NCI-H1694 (cell line): ENCODE measurements around the gene JAML.

ENCODE experiments used
- DNase-seq: peaks from one replicate; lab custom pipeline; 2025; lab: John Stamatoyannopoulos, UW

JAML gene

GRCh38 chr11:118224511-118225188 is at the start of gene JAML:
JAML (minus strand) TSS chr11:118225011; CDS start chr11:118214866, 10,145 bp downstream.
- no peak for DNase-seq

- DNase-seq, result no peak
These were observed 49.4 kb upstream of the JAML start for GRCh38 chr11:118274186-118274585.

- no peak for DNase-seq
These were observed 47.2 kb upstream of the JAML start for GRCh38 chr11:118272001-118272400.

GRCh38 chr11:118267486-118267885 is 42.7 kb upstream of the JAML start:
- no peak for DNase-seq

- DNase-seq, result no peak
These were observed 41.1 kb upstream of the JAML start for GRCh38 chr11:118265954-118266353.

GRCh38 chr11:118264569-118265465 is 40.0 kb upstream of the JAML start:
- no peak for DNase-seq

GRCh38 chr11:118263695-118264568 is 39.1 kb upstream of the JAML start, which contains the start of gene MPZL2:
MPZL2 (minus strand) TSS chr11:118264297; CDS start chr11:118264153, 144 bp downstream.
- DNase-seq, result no peak

GRCh38 chr11:118263112-118263511 is 38.3 kb upstream of the JAML start:
- no peak for DNase-seq

GRCh38 chr11:118260353-118260752 is 35.5 kb upstream of the JAML start:
- DNase-seq, result no peak

- DNase-seq, result no peak
These were observed 34.3 kb upstream of the JAML start for GRCh38 chr11:118259138-118259537.

GRCh38 chr11:118258410-118258809 is 33.6 kb upstream of the JAML start:
- DNase-seq, result no peak

- no peak for DNase-seq
These were observed 27.9 kb upstream of the JAML start for GRCh38 chr11:118252688-118253087.

- peak; percentile 28 for DNase-seq
These were observed 27.2 kb upstream of the JAML start, which contains the start of gene MPZL3 for GRCh38 chr11:118251858-118252652. MPZL3 (minus strand) TSS chr11:118252365; CDS start chr11:118252294, 71 bp downstream.

GRCh38 chr11:118247041-118247440 is 22.2 kb upstream of the JAML start:
- DNase-seq, result no peak

GRCh38 chr11:118245936-118246562 is 21.2 kb upstream of the JAML start:
- DNase-seq, result no peak

- DNase-seq, result no peak
These were observed 19.4 kb upstream of the JAML start for GRCh38 chr11:118243993-118244762.

- no peak for DNase-seq
These were observed 18.4 kb upstream of the JAML start for GRCh38 chr11:118243161-118243560.

- DNase-seq, result no peak
These were observed 16.9 kb upstream of the JAML start for GRCh38 chr11:118241764-118242098.

- DNase-seq, result no peak
These were observed 16.4 kb upstream of the JAML start for GRCh38 chr11:118240999-118241763.
